Heart left ventricle (tissue), 13 donors: ENCODE measurements around the gene NPBWR2.

Experiments
- CTCF ChIP-seq, 12 donors: fragments of 200-600 bp; sonication (generic) in 4 of 12; IDR thresholded peaks; one replicate each; pipeline versions ENCODE4 v1.5.0 to v1.8.0; 2018 to 2022; ENCODE audit warnings: antibody characterized with exemption in 12 of 12, mild to moderate bottlenecking in 5 of 12
- POLR2A ChIP-seq, 2 donors: fragments of 450-650 bp; IDR thresholded peaks; one replicate each; pipeline ENCODE4 v1.6.1; 2017; ENCODE audit warnings: antibody characterized with exemption in 2 of 2, mild to moderate bottlenecking in 2 of 2, moderate library complexity in 2 of 2
- donor health status: ischemic (EF 13 %, LVEDD 7.1; RV severe dilation, severe dysfunction).
- donor health status: DM: no; HTN: yes; CAD: no.
- donor health status: DM: no; HTN: no; CAD: no.
- donor health status: ischemic (EF 25% LVEDD 6.9; RV normal size, moderate dysfunction).
- donor health status: ischemic (EF 25% LVEDD 5.7; RV mildly dilated, moderate dysfunction).
- donor health status: ischemic (EF 35%, LVEDD 5.7; RV mildly dilated, moderate dysfunction).
- donor health status: nonischemic (EF 11% LVEDD 7.7; RV severe dilation, severe dysfunction).
- donor health status: DM: yes; HTN: yes; CAD: no.
- donor health status: PGD.
- donor health status: ischemic (EF 29% LVEDD 5.4; RV normal size, mild dysfunction).
- donor health status: nonischemic (EF 23%, LVEDD 6.1; RV moderate dilation, normal function).

- TF ChIP-seq CTCF (IDR thresholded peaks at IDR 0.05) (no peak), POLR2A (IDR thresholded peaks at IDR 0.05) (no peak)
Measured at GRCh38 chr20:64143018-64143801, 35.8 kb upstream of the NPBWR2 start.
